Heart left ventricle (tissue), 16 donors: Measurements from ENCODE around the gene COL1A2. TPM values are rescaled to one million over a fixed set of nuclear protein-coding genes. Genes with fewer than 3 reads are reported as not detected.
A peak's percentile ranks its signal among the peaks of the same experiment; 100 is the strongest.

Experiments
- ATAC-seq, 4 donors: fragments of 200-7000 bp; cut with Tn5 transposase; one replicate each; pipeline ENCODE4 v1.9.1; 2020 to 2022; ENCODE audit warnings: moderate library complexity in 4 of 4, mild to moderate bottlenecking in 3 of 4, moderate number of reproducible peaks in 1 of 4
- DNase-seq, 5 donors: peaks; one replicate each; pipeline ENCODE4 v3.0.0-alpha.2; 2020
- H3K27ac ChIP-seq, 12 donors: fragments of 200-600 bp; sonication (generic) in 4 of 12; one replicate each; pipeline versions ENCODE4 v1.5.0 to v1.8.0; 2016 to 2022; ENCODE audit warnings: mild to moderate bottlenecking in 2 of 12
- H3K27me3 ChIP-seq, 9 donors: fragments of 200-600 bp; sonication (generic) in 2 of 9; one replicate each; pipeline versions ENCODE4 v1.5.1 to v1.8.0; 2016 to 2022; ENCODE audit warnings: mild to moderate bottlenecking in 3 of 9
- H3K36me3 ChIP-seq, 9 donors: fragments of 200-600 bp; sonication (generic) in 2 of 9; one replicate each; pipeline versions ENCODE4 v1.5.0 to v1.8.0; 2018 to 2022; ENCODE audit warnings: mild to moderate bottlenecking in 2 of 9
- H3K4me1 ChIP-seq, 12 donors: fragments of 200-600 bp; sonication (generic) in 4 of 12; one replicate each; pipeline versions ENCODE4 v1.5.0 to v1.8.0; 2016 to 2022; ENCODE audit warnings: mild to moderate bottlenecking in 3 of 12
- H3K4me3 ChIP-seq, 12 donors: fragments of 200-600 bp; sonication (generic) in 4 of 12; one replicate each; pipeline versions ENCODE4 v1.5.0 to v1.8.0; 2017 to 2022; ENCODE audit warnings: mild to moderate bottlenecking in 9 of 12, moderate library complexity in 4 of 12
- H3K9me3 ChIP-seq, 12 donors: fragments of 200-600 bp; sonication (generic) in 4 of 12; one replicate each; pipeline versions ENCODE4 v1.5.0 to v1.8.0; 2016 to 2022; ENCODE audit warnings: mild to moderate bottlenecking in 1 of 12
- CTCF ChIP-seq, 12 donors: fragments of 200-600 bp; sonication (generic) in 4 of 12; IDR thresholded peaks; one replicate each; pipeline versions ENCODE4 v1.5.0 to v1.8.0; 2018 to 2022; ENCODE audit warnings: antibody characterized with exemption in 12 of 12, mild to moderate bottlenecking in 5 of 12
- POLR2A ChIP-seq, 2 donors: fragments of 450-650 bp; IDR thresholded peaks; one replicate each; pipeline ENCODE4 v1.6.1; 2017; ENCODE audit warnings: antibody characterized with exemption in 2 of 2, mild to moderate bottlenecking in 2 of 2, moderate library complexity in 2 of 2
- WGBS, 4 donors: extraction: QIAGEN DNeasy Blood & Tissue Kit in 2 of 4; methylation state at CpG; one replicate each; pipeline versions ENCODE4 v1.1.5 to v1.1.7; 2013 to 2018; 5-methylcytosine and 5-hydroxymethylcytosine counted together
- intact Hi-C, 10 donors: fragments of 100-400 bp; cut with DNase I; formaldehyde crosslinking; loops; one replicate each; pipeline versions ENCODE4 v1.11.1 to v1.14.2; 2022
- polyA plus RNA-seq, 2 donors: library from polyadenylated mRNA; stranded (reverse); fragments of 200-250 nt; gene quantifications; one replicate each; pipeline ENCODE4 v1.2.3, GENCODE V29; 2013
- total RNA-seq, 9 donors: library from RNA; depleted of rRNA in 2 of 9; stranded (reverse); fragments of >200 nt in 2 of 9; fragmentation: NEBNext Ultra II Directional in 3 of 9; extraction: Animal tissue kit (Norgen Biotek cat#: 25700) in 3 of 9; gene quantifications; one replicate each; pipeline versions ENCODE4 v1.1.0 to v1.2.4, GENCODE V29; 2016 to 2023
- donor health status: ischemic (EF 13 %, LVEDD 7.1; RV severe dilation, severe dysfunction).
- donor health status: healthy with polysubstance abuse.
- donor health status: DM: no; HTN: yes; CAD: no.
- donor health status: DM: no; HTN: no; CAD: no.
- donor health status: ischemic (EF 25% LVEDD 6.9; RV normal size, moderate dysfunction).
- donor health status: ischemic (EF 25% LVEDD 5.7; RV mildly dilated, moderate dysfunction).
- donor health status: healthy.
- donor health status: DM: yes; HTN: yes; CAD: no.
- donor health status: ischemic (EF 35%, LVEDD 5.7; RV mildly dilated, moderate dysfunction).
- donor health status: nonischemic (EF 11% LVEDD 7.7; RV severe dilation, severe dysfunction).
- donor health status: DM: yes; HTN: yes; CAD: no.
- donor health status: PGD.
- donor health status: ischemic (EF 29% LVEDD 5.4; RV normal size, mild dysfunction).
- donor health status: nonischemic (EF 23%, LVEDD 6.1; RV moderate dilation, normal function).

Gene COL1A2
- total and polyA plus RNA-seq, 11 donors = 33.1 to 615 (median 104) TPM

GRCh38 chr7:94397722-94398121 lies 3.0 kb downstream of the COL1A2 start:
- intact Hi-C loops = loop anchor here in 1 of 10 donors (10.0 kb wide), 1 partner anchor 103 kb away; no protein-coding TSS in a partner anchor
- ATAC-seq (no peak), DNase-seq (no peak)
- peak overlapping the region in 9 of 12 donors; percentile 5 to 68 (median 61) for H3K4me3 ChIP-seq
- peaks cover 0 to 43% (median 7%) of the 10 kb centered on the region in 12 donors for H3K4me1 ChIP-seq
- peaks cover 0 to 55% (median 0%) of the 10 kb centered on the region in 9 donors for H3K36me3 ChIP-seq
- peak overlapping the region in 1 of 12 donors; percentile 87 for H3K27ac ChIP-seq
- TF ChIP-seq CTCF (IDR thresholded peaks at IDR 0.05) (no peak), POLR2A (IDR thresholded peaks at IDR 0.05) (no peak)
- no peaks in the 10 kb centered on the region for H3K9me3 ChIP-seq
- peaks cover 0 to 11% (median 2%) of the 10 kb centered on the region in 9 donors for H3K27me3 ChIP-seq
- 72 to 86% (median 78%) methylated on average over 1 of the region's 1 CpG for WGBS, 4 donors

DNA sequence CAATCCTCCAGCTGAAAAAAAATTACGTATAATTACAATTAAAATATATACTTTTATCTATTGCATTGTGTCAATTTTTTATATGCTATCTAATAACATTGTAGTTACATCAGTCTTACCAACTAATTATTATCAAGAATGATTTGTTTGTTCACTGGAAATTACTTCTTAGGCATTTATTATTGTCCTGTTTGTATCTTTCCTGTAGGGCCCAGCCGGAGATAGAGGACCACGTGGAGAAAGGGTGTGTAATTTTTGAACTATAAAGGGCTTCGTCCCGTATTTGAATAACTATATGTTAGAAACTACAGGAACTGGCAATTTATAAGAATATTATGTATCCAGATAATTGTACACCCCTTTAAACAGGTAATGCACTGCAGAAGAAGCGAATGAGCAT lies 4.1 kb downstream of the COL1A2 start:
- Histone ChIP-seq H3K27me3 (peaks cover 0 to 11% (median 2%) of the 10 kb centered on the region in 9 donors), H3K36me3 (peaks cover 0 to 66% (median 5%) of the 10 kb centered on the region in 9 donors), H3K4me3 (peak overlapping the region in 7 of 12 donors; percentile 24 to 68 (median 61)), H3K9me3 (no peaks in the 10 kb centered on the region), H3K27ac (peak overlapping the region in 1 of 12 donors; percentile 4), H3K4me1 (peaks cover 0 to 48% (median 7%) of the 10 kb centered on the region in 12 donors)
- TF ChIP-seq CTCF (IDR thresholded peaks at IDR 0.05) (no peak), POLR2A (IDR thresholded peaks at IDR 0.05) (no peak)
- no peak for ATAC-seq
- intact Hi-C loops = loop anchor here in 1 of 10 donors (10.0 kb wide), 1 partner anchor 104 kb away; no protein-coding TSS in a partner anchor
- DNase-seq = no peak
- 62 to 70% (median 68%) methylated on average over 6 of the region's 6 CpGs for WGBS, 4 donors

GRCh38 chr7:94400022-94400421 lies 5.3 kb downstream of the COL1A2 start:
- ATAC-seq (no peak), DNase-seq (no peak)
- Histone ChIP-seq H3K27me3 (peaks cover 0 to 6% (median 0%) of the 10 kb centered on the region in 9 donors), H3K27ac (peak overlapping the region in 1 of 12 donors; percentile 46), H3K4me3 (peak overlapping the region in 4 of 12 donors; percentile 60 to 68 (median 62)), H3K36me3 (peaks cover 0 to 78% (median 12%) of the 10 kb centered on the region in 9 donors), H3K4me1 (peaks cover 0 to 59% (median 5%) of the 10 kb centered on the region in 12 donors), H3K9me3 (no peaks in the 10 kb centered on the region)
- intact Hi-C loops = no loop called here
- TF ChIP-seq POLR2A (IDR thresholded peaks at IDR 0.05) (no peak), CTCF (IDR thresholded peaks at IDR 0.05) (no peak)
- 83 to 90% (median 87%) methylated on average over 2 of the region's 2 CpGs for WGBS, 4 donors

DNA sequence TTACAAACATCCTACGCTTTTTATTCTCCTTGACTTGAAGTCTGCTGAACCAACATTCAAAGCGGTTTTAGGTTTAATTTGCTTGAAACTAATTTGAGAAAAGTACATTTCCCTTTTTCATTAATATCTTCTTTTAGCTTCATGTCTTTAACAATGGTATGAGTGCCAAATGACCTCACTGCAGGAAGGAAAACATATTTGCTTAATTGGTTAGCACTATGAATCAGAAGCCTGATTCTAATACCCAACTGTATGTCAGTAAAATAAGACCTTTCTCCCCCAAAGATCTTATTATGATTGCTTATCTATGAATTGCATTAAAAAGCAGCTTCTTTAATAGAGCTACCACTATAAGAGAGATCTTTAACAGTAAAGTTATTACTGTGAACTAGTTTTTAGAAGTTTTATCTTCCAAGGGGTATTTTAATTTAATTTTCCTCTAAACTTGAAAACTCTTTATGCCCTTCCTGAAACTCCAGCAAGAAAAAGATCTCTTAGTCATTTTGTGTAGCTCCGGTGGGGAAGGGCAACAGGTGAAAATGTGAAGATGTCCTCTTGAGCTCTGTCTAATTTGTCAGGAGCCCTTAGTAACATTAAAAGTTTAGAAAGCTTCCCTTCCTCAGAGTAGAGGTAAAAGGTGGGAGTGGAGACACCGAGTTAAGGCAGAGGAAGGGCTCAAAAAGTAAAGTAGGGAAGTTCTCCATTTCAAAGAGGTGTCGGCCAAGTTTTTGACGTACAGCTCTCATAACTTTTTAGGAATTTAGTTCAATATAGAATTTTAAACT lies 6.1 kb downstream of the COL1A2 start:
- peaks cover 0 to 3% (median 0%) of the 10 kb centered on the region in 9 donors for H3K27me3 ChIP-seq
- 72 to 75% (median 73%) methylated on average over 6 of the region's 6 CpGs for WGBS, 4 donors
- H3K4me1 ChIP-seq = peaks cover 0 to 67% (median 2%) of the 10 kb centered on the region in 12 donors
- H3K27ac ChIP-seq = peak overlapping the region in 2 of 12 donors; percentile 18 to 46
- TF ChIP-seq CTCF (IDR thresholded peaks at IDR 0.05) = no peak
- TF ChIP-seq POLR2A (IDR thresholded peaks at IDR 0.05) = no peak
- intact Hi-C loops = no loop called here
- peak overlapping the region in 4 of 12 donors; percentile 60 to 68 (median 62) for H3K4me3 ChIP-seq
- ATAC-seq (no peak), DNase-seq (no peak)
- no peaks in the 10 kb centered on the region for H3K9me3 ChIP-seq
- H3K36me3 ChIP-seq = peaks cover 0 to 86% (median 12%) of the 10 kb centered on the region in 9 donors
